ENCODE measurements around the gene FBXO46.

GRCh38 chr19:45693106-45693788 is 37.4 kb downstream of the FBXO46 start:
- TF ChIP-seq CTCF (IDR thresholded peaks at IDR 0.05; ENCODE audit: low read depth, low read length, poor library complexity, severe bottlenecking) (peak; percentile 99), EZH2phosphoT487 (IDR thresholded peaks at IDR 0.05; ENCODE audit: borderline replicate concordance, low read length) (no peak)
